NCI-H345 (cell line): ENCODE results near the gene PAN3.
"Not testable (repeated sequence)": the region's sequence is repeated elsewhere in the genome, so short reads cannot be mapped to it uniquely, and the experiment has no call there.

Experiments
- DNase-seq: peaks from one replicate; lab custom pipeline; 2025; lab: John Stamatoyannopoulos, UW

Gene PAN3

GRCh38 chr13:28136916-28137315 lies 1.4 kb upstream of the PAN3 start:
- no peak for DNase-seq

- DNase-seq: peak; percentile 27
Measured at GRCh38 chr13:28137596-28137995, 749 bp upstream of the PAN3 start.

GRCh38 chr13:28138756-28139470 lies 568 bp downstream of the PAN3 start:
- DNase-seq: peak; percentile 35

GRCh38 chr13:28140433-28141125 lies 2.2 kb downstream of the PAN3 start:
- no peak for DNase-seq

- not testable (repeated sequence) for DNase-seq
Measured at GRCh38 chr13:28141542-28141941, 3.2 kb downstream of the PAN3 start.

GRCh38 chr13:28145049-28145448 lies 6.7 kb downstream of the PAN3 start:
- no peak for DNase-seq

GRCh38 chr13:28147495-28147894 lies 9.2 kb downstream of the PAN3 start:
- DNase-seq: no peak

GRCh38 chr13:28159057-28159456 lies 20.7 kb downstream of the PAN3 start:
- DNase-seq: no peak

GRCh38 chr13:28161370-28161769 lies 23.0 kb downstream of the PAN3 start:
- DNase-seq: no peak

GRCh38 chr13:28163587-28163986 lies 25.2 kb downstream of the PAN3 start:
- DNase-seq: no peak

GRCh38 chr13:28166257-28166656 lies 27.9 kb downstream of the PAN3 start:
- no peak for DNase-seq

- no peak for DNase-seq
Measured at GRCh38 chr13:28171266-28171665, 32.9 kb downstream of the PAN3 start.

- no peak for DNase-seq
Measured at GRCh38 chr13:28172947-28173346, 34.6 kb downstream of the PAN3 start.

- DNase-seq: no peak
Measured at GRCh38 chr13:28173793-28174192, 35.4 kb downstream of the PAN3 start.

- no peak for DNase-seq
Measured at GRCh38 chr13:28177327-28177726, 39.0 kb downstream of the PAN3 start.

- no peak for DNase-seq
Measured at GRCh38 chr13:28177877-28178276, 39.5 kb downstream of the PAN3 start.

- no peak for DNase-seq
Measured at GRCh38 chr13:28179974-28180373, 41.6 kb downstream of the PAN3 start.

- no peak for DNase-seq
Measured at GRCh38 chr13:28181413-28181812, 43.1 kb downstream of the PAN3 start.

- DNase-seq: no peak
Measured at GRCh38 chr13:28185256-28185655, 46.9 kb downstream of the PAN3 start.

- DNase-seq: no peak
Measured at GRCh38 chr13:28199089-28199488, 60.7 kb downstream of the PAN3 start.

GRCh38 chr13:28204043-28204442 lies 65.7 kb downstream of the PAN3 start:
- DNase-seq: no peak

GRCh38 chr13:28204690-28205443 lies 66.5 kb downstream of the PAN3 start:
- no peak for DNase-seq

- no peak for DNase-seq
Measured at GRCh38 chr13:28218679-28219078, 80.3 kb downstream of the PAN3 start.
